ENCODE results near the gene CLIC4.
A peak's percentile ranks its signal among the peaks of the same experiment; 100 is the strongest.
"Not testable (repeated sequence)": the region's sequence is repeated elsewhere in the genome, so short reads cannot be mapped to it uniquely, and the experiment has no call there.

The CLIC4 gene

GRCh38 chr1:24744911-24745710 is at the start of gene CLIC4:
CLIC4 (plus strand) TSS chr1:24745447; CDS start chr1:24745554, 107 bp downstream.
- DNase-seq = peak; percentile 99

- no peak for DNase-seq
Observed at GRCh38 chr1:24696041-24696755, 49.0 kb upstream of the CLIC4 start.

- no peak for DNase-seq
Observed at GRCh38 chr1:24696756-24697330, 48.4 kb upstream of the CLIC4 start.

GRCh38 chr1:24697453-24698001 is 47.7 kb upstream of the CLIC4 start:
- DNase-seq = not testable (repeated sequence)

- DNase-seq = not testable (repeated sequence)
Observed at GRCh38 chr1:24698326-24698725, 46.9 kb upstream of the CLIC4 start.

GRCh38 chr1:24699628-24700027 is 45.6 kb upstream of the CLIC4 start:
- no peak for DNase-seq

GRCh38 chr1:24702511-24703293 is 42.5 kb upstream of the CLIC4 start:
- no peak for DNase-seq

- DNase-seq = no peak
Observed at GRCh38 chr1:24704411-24705259, 40.6 kb upstream of the CLIC4 start.

GRCh38 chr1:24705260-24706073 is 39.8 kb upstream of the CLIC4 start:
- no peak for DNase-seq

- not testable (repeated sequence) for DNase-seq
Observed at GRCh38 chr1:24706074-24706389, 39.2 kb upstream of the CLIC4 start.

GRCh38 chr1:24707687-24708086 is 37.6 kb upstream of the CLIC4 start:
- no peak for DNase-seq

- no peak for DNase-seq
Observed at GRCh38 chr1:24708938-24709337, 36.3 kb upstream of the CLIC4 start.

GRCh38 chr1:24709791-24710441 is 35.3 kb upstream of the CLIC4 start:
- DNase-seq = no peak

GRCh38 chr1:24711329-24711728 is 33.9 kb upstream of the CLIC4 start:
- DNase-seq = no peak

- no peak for DNase-seq
Observed at GRCh38 chr1:24713176-24713575, 32.1 kb upstream of the CLIC4 start.

GRCh38 chr1:24713736-24714135 is 31.5 kb upstream of the CLIC4 start:
- DNase-seq = no peak

GRCh38 chr1:24714859-24715520 is 30.3 kb upstream of the CLIC4 start:
- DNase-seq = no peak

GRCh38 chr1:24715658-24716057 is 29.6 kb upstream of the CLIC4 start:
- no peak for DNase-seq

GRCh38 chr1:24717887-24718650 is 27.2 kb upstream of the CLIC4 start:
- no peak for DNase-seq
